PC-9 (cell line): ENCODE results near the gene STYXL1.
"Not testable (repeated sequence)": the region's sequence is repeated elsewhere in the genome, so short reads cannot be mapped to it uniquely, and the experiment has no call there.

ENCODE experiments used
- EZH2 ChIP-seq: fragments of 200-600 bp; sonication (generic); IDR thresholded peaks from 2 replicates; pipeline ENCODE4 v1.8.0; 2017; ENCODE audit warnings: antibody characterized with exemption, low read depth
- TF ChIP-seq, protein P1 (sequence below): fragments of 200-600 bp; sonication (generic); conservative IDR thresholded peaks from 2 replicates; pipeline ENCODE4 v1.6.1; 2017; ENCODE audit warnings: mixed run types, antibody characterized with exemption, mild to moderate bottlenecking, moderate library complexity

DNA sequence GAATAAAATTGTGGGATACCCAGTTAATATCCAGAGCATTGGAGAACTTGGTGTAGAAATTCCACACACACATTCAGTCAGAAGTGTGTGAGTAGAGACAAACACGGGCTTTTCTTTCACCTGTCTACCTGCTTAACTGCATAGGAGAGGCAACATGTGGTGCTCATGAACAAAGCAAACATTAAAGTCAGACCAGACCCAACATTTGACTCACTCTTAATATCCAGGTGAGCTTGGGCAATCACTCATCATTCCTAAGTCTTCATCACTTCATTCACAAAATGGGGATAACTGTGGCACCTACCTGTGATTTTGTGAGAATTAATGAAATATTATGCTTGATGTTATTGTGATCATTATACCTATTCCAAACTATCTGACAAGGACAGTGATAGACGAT is 36.3 kb upstream of the STYXL1 start:
- TF ChIP-seq, protein P1, sequence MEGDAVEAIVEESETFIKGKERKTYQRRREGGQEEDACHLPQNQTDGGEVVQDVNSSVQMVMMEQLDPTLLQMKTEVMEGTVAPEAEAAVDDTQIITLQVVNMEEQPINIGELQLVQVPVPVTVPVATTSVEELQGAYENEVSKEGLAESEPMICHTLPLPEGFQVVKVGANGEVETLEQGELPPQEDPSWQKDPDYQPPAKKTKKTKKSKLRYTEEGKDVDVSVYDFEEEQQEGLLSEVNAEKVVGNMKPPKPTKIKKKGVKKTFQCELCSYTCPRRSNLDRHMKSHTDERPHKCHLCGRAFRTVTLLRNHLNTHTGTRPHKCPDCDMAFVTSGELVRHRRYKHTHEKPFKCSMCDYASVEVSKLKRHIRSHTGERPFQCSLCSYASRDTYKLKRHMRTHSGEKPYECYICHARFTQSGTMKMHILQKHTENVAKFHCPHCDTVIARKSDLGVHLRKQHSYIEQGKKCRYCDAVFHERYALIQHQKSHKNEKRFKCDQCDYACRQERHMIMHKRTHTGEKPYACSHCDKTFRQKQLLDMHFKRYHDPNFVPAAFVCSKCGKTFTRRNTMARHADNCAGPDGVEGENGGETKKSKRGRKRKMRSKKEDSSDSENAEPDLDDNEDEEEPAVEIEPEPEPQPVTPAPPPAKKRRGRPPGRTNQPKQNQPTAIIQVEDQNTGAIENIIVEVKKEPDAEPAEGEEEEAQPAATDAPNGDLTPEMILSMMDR: not testable (repeated sequence)
- not testable (repeated sequence) for TF ChIP-seq EZH2
